ENCODE data around the gene TTC39C.
A peak's percentile ranks its signal among the peaks of the same experiment; 100 is the strongest.
"Not testable (repeated sequence)": the region's sequence is repeated elsewhere in the genome, so short reads cannot be mapped to it uniquely, and the experiment has no call there.

TTC39C gene

DNA sequence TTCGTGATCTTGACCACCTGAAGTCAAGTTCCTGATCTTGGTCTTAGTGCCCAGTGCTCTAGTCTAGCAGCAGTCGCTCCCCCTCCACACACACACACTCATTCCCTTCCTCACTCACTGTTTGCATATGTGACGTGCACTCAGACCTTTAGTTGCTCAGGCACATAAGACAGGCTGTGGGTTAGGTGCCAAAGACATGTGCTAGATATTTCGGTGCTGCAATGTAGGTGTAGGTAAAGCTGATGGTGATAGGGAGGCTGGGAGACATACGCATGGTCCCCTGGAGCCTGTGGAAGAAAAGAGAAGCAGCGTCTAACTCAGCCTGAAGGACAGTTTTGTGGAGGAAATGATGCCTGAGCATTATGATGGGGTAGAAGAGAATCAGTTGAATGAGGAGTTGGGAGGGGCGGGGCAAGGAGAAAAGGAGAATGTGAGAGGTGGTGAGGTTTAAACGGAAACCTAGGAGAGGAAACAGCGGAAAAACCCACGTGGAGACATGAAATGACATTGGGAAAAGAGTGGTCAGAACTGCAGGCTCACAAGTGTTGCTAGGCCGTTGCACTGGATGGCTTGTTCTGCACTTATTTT is 3.8 kb downstream of the TTC39C start:
- no peak for DNase-seq

DNA sequence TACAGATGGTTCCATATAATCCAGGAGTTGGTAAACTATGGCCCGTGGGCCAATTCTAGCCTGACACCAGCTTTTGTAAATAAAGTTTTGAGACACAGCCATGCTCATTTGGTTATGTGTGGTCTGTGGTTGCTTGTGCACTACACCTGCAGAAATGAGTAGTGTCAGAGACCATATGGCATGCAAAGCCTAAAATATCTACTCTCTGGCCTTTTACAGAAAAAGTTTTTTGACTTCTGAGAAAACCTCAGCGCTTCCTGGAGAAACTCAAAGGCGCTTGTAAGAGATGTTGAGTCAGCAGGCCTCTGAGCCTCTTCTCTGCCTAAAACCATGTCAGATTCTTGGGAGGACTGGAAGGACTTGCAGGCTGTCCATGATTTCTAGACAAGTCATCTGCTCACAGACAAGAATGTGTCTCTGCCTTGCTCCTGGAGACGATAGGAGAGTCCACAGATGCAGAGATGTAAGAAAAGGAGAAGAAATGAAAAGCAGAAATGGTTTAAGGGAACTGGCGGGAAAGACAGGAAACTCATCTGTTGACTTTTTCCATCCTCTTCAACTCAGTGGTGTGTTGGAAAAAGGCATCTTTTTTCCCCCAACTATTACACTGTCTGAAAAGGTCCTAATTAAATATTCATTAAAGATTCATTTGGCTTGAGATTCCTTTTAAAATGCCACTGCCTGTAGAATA is 5.2 kb downstream of the TTC39C start:
- DNase-seq: peak; percentile 26

DNA sequence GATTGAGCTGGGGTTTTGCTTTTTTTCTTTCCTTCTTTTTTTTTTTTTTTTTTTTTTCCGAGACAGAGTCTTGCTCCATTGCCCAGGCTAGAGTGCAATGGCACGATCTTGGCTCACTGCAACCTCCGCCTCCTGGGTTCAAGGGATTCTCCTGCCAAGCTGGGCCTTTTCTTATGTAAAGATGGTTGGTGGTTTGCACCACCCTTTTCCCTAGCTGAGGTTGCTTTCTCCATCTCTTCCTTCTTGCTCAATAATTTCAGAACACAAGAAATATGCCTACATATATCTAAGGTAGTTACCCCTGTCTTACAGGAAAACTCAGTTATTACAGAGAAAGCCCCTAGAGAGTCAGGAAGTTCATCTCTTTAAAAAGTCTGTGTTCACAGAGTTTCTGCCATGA is 7.0 kb downstream of the TTC39C start:
- no peak for DNase-seq

DNA sequence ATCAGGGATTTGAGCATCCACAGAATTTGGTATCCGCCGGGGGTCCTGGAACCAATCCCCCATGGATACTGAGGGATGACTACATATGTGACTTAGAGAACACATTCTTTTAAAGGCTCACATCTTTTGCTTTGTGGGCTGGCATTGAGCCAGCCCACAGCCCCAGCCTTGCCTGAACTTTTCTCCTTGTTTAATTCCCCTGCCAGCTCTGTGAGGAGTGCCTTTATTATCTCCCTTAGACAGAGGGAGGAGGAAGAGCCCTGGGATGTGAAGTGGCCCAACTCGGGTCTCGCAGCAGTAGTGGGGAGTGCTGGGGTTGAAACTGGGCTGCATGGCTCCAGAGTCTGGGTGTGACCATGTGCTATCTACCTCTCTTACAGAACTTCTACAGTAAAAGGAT is 7.6 kb downstream of the TTC39C start:
- peak; percentile 73 for DNase-seq

DNA sequence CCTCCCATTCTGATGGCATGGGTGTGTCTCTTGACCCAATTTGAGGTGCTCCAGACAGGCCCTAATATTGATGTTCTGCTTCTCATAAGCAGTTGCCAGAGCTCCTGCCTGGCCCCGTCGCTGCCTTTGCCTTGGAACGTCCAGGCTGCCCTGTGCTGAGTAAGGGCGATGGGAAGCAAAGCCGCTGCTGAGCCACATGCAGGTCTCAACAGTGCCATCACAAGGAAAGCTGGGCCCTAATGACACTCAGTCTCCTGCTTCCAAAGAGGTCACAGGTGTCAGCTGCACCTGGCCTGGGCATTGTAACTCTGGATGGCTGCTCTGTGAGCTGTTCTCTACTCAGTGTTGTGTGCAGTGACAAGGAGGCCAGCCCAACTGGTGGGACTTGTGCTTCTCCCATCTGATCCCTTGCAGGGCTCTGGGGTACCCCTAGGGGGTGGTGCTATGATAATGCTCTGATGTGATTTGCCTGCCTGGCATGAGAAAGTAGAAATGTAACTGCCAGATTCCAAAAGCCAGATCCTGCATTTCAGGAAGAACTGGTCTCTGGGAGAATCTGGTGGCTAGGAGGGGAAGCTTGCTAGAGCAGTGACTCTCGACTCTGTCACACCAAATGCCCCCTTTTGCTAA is 8.7 kb downstream of the TTC39C start:
- no peak for DNase-seq

DNA sequence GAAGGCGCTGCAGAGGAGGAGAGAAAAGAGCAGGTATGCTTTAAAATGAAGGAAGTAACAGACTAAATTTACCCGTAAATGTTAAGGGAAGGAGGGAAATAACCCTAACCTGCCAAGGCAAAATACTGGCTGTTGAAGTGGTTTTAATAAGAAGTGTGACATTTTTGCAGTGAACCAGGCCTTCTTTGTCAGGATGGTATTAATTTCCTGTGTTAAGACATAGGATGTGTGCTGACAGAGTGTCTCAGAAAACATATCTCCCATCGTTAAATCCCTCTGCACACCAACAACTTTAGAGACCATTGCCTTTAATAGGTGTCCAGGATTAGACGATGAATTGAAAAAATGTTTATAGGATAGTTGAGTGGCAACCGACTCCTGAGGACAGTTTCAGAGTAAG is 9.9 kb downstream of the TTC39C start:
- DNase-seq: no peak

DNA sequence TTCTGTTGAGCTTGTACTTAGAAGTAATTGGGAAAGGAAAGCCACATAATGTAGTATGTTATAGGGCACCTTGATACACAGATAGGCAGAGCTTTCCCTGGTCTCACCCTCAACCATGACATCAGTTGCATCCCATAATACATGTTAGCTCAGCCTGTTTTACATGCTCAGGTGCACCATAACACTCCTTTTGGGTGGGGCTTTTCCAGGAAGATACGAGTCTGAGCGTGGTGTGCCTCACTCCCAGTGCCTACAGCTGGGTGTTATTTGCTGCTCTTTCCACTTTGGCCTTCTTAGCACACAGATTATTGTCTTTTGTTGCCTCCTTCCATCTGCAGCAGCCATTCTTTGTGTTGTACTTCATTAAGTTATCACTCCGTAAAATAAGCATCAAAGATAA is 11.9 kb downstream of the TTC39C start:
- DNase-seq: no peak

DNA sequence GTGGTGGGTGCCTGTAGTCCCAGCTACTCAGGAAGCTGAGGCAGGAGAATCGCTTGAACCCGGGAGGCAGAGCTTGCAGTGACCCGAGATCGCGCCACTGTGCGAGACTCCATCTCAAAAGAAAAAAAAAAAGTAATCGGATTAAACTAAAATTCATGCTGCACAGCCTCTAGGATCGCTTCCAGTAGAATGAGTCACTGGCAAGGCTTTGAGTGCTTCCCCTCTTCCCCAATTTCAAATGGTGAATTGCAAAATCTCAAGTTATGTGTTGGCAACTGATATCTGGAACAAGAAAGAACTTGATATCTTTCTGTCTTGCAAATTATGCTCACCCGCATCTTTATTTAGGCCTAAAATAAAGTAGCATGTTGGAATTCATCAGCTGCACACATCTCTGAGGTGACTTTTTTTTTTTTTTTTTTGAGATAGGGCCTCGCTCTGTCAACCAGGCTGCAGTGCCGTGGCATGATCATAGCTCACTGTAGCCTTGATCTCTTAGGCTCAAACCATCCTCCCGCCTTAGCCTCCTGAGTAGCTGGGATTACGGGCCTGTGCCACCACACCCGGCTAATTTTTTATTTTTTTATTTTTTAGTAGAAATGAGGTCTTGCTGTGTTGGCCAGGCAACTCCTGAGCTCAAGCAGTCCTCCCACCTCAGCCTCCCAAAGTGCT is 12.7 kb downstream of the TTC39C start:
- DNase-seq: no peak

DNA sequence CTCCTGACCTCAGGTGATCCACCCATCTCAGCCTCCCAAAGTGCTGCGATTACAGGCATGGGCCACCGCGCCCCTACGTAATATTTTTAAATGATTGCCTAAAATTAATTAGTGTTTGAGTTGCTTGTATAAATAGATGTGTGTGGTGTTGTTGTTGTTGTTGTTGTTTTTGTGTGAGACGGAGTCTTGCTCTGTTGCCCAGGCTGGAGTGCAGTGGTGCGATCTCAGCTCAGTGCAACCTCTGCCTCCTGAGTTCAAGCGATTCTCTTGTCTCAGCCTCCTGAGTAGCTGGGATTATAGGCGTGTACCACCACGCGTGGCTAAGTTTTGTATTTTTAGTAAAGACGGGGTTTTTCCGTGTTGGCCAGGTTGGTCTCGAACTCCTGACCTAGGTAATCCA is 14.4 kb downstream of the TTC39C start:
- DNase-seq: not testable (repeated sequence)

DNA sequence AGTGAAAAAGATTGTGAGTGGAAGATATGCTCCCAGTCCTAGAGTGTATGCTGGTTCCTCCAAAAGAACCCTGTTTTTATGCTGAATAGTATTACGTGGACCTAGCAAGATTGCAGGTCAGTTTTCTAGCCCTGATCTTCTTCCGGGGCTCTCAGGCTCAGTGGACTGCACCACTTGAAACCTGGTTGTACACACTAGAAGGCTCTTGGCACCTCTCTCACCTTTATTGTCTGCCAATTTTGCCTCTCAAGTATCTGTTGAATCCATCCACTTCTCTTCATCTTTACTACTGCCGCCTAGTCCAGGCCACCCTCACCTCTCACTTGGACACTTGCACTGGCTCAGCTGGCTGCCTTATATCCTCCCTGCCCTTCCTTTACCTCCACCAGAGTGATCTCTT is 16.8 kb downstream of the TTC39C start:
- no peak for DNase-seq

DNA sequence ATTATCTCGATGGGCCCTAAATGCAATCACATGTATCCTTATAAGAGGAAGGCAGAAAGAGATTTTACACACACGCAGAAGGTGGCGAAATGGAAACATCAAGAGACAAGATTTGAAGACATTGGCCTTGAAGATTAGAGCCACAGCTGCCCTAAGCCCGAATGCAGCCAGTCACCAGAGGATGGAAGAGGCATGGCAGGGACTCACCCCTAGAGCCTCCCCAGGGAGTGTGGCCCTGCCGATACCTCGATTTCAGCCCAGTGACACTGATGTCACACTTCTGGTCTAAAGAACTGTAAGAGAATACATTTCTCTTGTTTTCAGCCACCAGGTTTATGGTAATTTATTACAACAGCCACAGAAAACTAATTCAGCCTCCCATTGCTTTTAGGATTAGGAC is 17.4 kb downstream of the TTC39C start:
- no peak for DNase-seq

DNA sequence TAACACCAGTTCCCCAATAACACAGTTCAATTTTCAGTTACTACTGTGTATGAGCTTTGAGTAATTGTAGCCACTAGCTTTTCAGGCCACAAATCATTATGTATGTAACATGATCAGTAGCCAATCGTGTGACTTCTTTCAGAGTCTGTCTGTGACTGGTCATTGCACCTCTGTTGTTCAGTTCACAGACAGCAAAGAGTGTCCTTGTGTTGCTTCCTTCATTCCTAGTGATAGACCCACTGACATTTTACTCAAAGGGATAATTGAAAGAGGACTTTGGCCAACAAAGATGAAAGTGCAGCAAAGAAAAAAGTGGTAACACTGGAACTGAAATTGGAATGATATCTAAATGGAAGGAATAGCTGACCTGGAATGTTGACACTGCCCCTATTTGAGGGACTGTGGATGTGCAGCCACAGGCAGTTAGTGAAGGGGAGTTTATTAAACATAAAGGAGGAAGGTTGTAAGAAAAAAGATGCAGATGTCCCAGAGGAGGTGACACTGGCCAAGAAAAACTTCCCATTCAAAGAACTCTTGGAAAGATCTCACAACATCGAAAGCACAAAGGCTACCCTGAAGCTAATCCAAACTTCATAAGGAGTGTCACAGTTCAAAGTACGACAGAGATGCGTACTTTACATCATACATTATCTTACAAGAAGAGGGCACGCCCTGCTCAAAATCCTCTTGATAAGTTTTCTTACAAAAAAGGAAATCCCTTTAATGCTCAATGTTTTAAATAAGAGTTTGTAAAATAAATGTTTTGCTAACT is 19.3 kb downstream of the TTC39C start:
- no peak for DNase-seq

DNA sequence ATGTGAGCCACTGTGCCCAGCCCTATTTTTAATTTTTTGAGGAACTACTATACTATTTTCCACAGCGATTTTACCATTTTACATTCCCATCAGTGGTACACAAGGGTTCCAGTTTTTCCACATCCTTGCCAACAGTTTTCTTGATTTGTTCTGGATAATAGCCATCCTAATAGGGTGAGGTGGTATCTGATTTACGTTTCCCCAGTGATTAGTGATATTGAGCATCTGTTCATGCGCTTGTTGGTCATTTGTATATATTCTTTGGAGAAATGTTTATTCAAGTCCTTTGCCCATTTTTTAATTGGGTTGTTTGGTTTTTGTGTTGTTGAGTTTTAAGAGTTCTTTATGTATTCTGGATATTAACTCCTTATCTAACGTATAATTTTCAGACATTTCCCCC is 20.8 kb downstream of the TTC39C start:
- no peak for DNase-seq

DNA sequence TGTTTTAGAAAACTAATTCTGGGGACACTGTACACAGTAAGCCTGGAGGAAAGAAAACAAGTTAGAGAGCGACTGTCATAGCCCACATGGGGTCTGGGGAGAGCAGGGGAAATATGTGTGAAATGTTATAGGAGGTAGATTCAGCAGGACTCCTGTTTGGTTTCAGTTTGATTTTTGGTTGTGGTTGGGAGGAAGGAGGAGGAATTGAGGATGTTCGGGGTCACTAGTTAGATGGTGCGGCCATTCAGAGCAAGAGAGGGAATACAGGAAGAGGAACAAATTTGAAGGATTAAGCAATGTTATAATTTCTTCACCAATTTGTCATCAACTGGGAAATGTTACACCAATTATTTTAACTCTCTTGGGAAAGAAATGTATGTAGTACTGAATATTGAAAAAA is 25.1 kb downstream of the TTC39C start:
- DNase-seq: no peak

DNA sequence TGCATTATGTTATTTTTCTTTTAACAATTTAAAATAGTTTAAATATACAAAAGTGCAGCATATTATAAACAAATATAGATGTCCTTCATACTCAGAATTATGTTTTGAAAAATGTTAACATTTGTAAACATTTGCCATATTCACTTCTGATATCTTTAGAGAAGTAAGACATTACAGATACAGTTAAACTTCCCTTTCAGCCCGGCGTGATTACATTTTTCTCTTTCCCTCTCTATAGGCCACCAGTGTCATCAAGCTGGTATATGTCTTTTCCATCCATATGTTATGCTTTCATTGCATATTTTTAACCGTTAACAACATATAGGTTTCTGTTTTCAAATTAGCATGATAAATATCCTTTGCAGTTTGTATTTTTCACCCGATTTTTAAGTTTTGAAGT is 27.1 kb downstream of the TTC39C start:
- no peak for DNase-seq

DNA sequence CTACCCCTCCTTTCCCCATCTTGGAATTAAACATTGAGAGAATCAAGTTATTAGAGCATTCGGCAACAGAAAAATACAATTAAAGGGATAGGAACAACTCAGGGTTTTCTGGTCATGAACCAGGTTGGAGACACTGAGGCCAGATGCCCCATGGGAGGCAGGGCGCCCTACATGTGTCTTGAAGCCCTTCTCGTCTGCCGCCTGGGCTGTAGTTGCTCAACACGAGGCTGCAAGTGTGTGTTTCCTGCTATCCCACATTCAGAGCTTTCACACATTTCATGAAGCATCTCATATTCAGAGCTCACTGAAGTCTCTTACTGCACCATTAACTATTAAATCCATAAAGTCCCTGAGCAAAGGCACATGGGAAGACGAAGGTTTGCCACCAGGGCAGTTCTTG is 28.8 kb downstream of the TTC39C start:
- DNase-seq: no peak

DNA sequence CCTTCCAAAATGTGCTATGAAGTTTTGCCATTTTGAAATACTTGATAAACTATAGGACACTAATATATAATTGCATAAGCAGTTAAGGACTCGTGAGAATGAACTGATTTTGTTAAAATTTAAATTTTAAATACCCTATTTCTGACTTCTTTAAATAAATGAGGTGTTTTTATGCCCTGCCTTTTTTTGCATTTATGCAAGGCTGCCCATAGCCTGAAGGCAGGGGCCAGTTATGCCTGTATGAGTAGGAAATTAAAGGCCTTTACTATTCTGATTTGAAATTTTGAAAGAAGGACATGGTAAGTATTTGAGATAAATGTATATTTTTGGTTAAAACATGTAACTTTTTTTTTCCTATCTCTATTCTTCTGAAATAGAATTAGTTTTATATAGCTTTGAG is 33.7 kb downstream of the TTC39C start:
- DNase-seq: no peak

DNA sequence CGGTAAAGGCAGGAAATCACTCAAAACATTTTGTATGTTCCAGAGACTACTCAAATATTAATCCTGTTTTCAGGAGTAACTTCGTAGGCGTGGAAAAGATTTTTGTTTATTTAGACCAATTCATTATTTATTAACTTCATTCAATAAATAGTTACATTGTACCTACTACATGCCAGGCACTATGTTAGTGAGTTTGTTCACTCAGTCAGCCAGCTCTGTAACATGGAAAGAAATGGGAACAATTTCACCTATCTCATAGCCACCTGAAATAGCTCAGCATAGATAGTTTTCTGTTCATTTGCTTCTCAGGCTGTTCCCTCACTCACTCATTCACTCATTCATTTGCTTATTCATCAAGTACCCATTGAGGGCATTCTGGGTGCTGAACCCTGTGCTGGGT is 34.6 kb downstream of the TTC39C start:
- no peak for DNase-seq

DNA sequence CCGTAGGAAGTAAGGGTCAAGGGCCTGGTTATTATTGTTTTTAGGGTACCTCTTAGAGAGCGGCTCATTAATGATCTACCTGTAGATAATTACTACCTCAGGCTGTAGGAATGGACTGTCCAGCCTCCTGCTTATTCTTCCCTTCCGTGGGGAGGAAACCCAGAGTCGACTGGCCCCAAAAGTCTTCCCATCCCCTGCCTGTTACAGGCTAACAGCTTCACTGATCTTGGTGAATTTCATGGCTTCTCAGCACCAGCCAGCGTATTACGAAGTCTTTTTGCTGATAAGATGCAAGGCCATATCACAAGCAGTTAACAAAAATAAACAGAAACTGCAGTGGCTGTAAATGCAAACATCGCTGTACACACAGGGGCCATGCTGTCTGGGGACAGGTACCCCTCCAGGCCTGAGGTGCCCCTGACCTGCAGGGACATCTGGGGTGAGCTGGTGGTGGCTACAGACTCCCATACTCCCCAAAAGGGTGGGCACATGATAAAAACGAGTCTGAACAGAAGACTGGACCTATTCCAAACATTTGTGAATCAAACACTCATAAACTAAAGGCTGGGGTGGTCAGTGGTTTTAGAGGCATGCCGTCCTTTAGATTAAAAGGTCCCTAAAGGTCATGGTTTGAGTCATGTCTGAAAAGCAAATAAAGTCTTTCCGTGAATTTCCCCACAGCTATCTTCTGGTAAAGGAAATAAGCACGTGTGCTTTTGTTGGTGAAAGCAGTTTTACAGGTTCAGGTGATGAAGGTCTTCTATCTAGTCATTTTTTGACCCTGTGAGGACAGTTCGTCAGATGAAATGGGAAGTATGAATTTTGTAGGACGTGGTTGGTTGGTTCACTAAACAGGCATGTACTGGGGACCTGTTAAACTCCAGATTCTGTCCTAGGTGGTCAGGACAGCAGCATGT is 36.7 kb downstream of the TTC39C start:
- no peak for DNase-seq

DNA sequence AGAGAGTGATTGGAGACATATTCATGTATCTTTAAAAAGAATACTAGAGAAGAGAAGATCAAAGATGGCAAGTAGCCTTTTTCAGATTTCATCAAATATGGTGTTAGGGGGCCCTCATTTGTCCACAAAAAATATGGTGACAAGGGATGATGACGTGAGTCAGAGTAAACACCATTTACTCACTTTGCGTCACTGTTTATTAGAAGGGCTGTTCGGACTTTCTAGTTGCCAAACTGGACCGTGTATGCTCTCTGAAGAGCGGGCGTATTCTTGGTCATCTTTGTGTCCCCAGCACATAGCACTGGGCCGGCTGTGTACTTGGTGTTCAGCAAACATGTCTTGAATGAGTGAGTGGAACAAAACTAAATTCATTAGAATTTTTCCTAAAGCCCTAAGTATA is 37.5 kb downstream of the TTC39C start:
- no peak for DNase-seq

DNA sequence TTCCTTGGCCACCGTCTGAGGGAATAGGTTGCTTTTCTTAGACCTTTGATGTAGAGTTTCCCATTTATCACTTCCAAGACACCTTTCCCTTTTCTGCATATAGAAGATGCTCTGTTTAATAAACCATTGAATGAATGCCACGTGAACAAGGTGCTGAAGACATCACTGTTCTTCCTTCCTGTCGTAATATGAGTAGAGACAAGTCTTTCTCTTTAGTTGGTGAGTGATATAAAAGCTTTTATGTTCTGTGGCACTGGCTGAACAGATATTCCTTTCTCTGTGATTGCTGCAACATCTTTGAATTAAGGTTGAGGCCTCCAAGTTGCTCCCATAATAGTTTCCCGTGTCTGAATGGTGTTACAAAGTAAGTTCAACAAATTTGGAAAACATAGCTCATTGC is 38.7 kb downstream of the TTC39C start:
- no peak for DNase-seq

DNA sequence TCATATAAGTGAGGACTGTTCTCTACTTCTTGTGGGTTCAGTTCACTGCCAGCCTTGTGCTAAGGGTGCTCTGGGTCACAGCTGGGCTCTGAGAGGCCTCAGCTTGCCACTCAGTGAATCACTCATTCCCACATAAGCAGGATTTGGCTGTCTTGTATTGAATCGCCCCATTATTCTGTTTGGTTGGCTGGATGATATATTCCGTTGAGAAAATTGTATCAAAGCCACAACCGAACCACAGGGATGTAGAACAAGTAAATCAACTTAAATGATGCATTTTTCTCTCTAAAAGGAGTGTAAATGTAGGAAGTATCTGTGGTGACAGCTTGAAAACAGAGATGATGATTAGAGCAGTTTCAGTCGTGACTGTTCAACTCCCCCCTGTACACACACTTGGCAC is 39.6 kb downstream of the TTC39C start:
- DNase-seq: no peak

Data from hematopoietic multipotent progenitor cell treated with erythropoietin and hydrocortisone succinate and interleukin-3 and kit ligand, for 6 days (in vitro differentiated cells).